ENCODE results near the gene SNX10. TPM values are rescaled to one million over a fixed set of nuclear protein-coding genes. Genes with fewer than 3 reads are reported as not detected.
"Not testable (repeated sequence)": the region's sequence is repeated elsewhere in the genome, so short reads cannot be mapped to it uniquely, and the experiment has no call there.

Gene SNX10
- total RNA-seq, 1 experiment from 2014 or later: 9.4 TPM

DNA sequence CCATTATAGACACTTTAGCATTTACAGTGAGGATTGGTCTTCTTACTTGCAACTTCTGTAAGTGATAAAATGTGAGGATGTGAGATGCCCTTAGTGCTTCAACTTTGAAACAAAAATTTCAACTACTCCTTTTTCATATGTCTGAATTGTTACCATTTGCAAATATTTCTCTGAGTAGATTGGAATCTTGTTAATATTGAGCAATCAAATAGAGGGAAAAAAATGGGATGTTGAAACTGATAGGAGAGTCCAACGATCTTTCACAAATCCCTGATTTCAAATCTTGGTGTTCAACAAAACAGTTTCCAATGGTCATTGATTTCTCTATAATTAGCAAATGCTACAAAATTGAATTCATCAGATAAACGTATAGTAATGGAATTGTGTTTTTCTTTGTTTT is 5.5 kb upstream of the SNX10 start:
- no CpG with 5 or more reads among the region's 2 CpGs for WGBS (ENCODE audit: extremely low coverage, insufficient read length, low lambda C conversion rate)
- H3K4me2 ChIP-seq (ENCODE audit: insufficient read depth, insufficient read length, low read length): no peak overlapping the region
- no peaks in the 10 kb centered on the region for H4K20me1 ChIP-seq (ENCODE audit: control insufficient read depth, insufficient read depth, insufficient read length)
- no peaks in the 10 kb centered on the region for H3K79me1 ChIP-seq (ENCODE audit: insufficient read depth, low read depth, low read length, poor library complexity, severe bottlenecking)
- no peak overlapping the region for H2AFZ ChIP-seq (ENCODE audit: low read length)
- no peak overlapping the region for H3K56ac ChIP-seq (ENCODE audit: insufficient read length, low read depth, low read length)
- H3K9me3 ChIP-seq (ENCODE audit: control insufficient read depth, low read depth, low read length): no peaks in the 10 kb centered on the region
- no peaks in the 10 kb centered on the region for H3K23me2 ChIP-seq (ENCODE audit: insufficient read length, low read depth, low read length, poor library complexity, severe bottlenecking)
- no peak overlapping the region for H2BK120ac ChIP-seq (ENCODE audit: low read depth, low read length, poor library complexity, severe bottlenecking)
- H2BK20ac ChIP-seq (ENCODE audit: low read depth, low read length, poor library complexity, severe bottlenecking): no peak overlapping the region
- Mint-ChIP-seq H3K4me1 (no peaks in the 10 kb centered on the region), H3K4me3 (no peak overlapping the region), H3K36me3 (ENCODE audit: insufficient read depth in 1 of 3, low read depth in 3 of 3) (no peaks in the 10 kb centered on the region), H3K9me3 (no peaks in the 10 kb centered on the region; a peak in 1 of 5 replicates), H3K27ac (no peak overlapping the region), H3K27me3 (ENCODE audit: low read depth) (no peaks in the 10 kb centered on the region; the same call in 1 of the 2 replicates)
- H3K27me3 ChIP-seq (ENCODE audit: insufficient read depth, low read length): no peaks in the 10 kb centered on the region
- H2AK5ac ChIP-seq (ENCODE audit: insufficient read length, low read length): no peak overlapping the region
- no peak overlapping the region for H3T11ph ChIP-seq (ENCODE audit: low read length)
- H3K79me2 ChIP-seq (ENCODE audit: insufficient read depth, low read length): no peaks in the 10 kb centered on the region
- no peak overlapping the region for H3K14ac ChIP-seq (ENCODE audit: insufficient read depth, low read length)
- no peak for TF ChIP-seq CTCF (conservative IDR thresholded peaks at IDR 0.05)
- H4K8ac ChIP-seq (replicated peaks; ENCODE audit: insufficient read length, low read depth, low read length): no peak overlapping the region
- no peak overlapping the region for H3K4ac ChIP-seq (ENCODE audit: low read depth, low read length)
- no peak overlapping the region for H4K91ac ChIP-seq (ENCODE audit: insufficient read length, low read depth, low read length)
- no peak overlapping the region for H2BK5ac ChIP-seq (ENCODE audit: insufficient read length, low read length)
- H4K5ac ChIP-seq (ENCODE audit: insufficient read length, low read depth, low read length): no peak overlapping the region
- H3K4me1 ChIP-seq (ENCODE audit: insufficient read depth, low read length): no peaks in the 10 kb centered on the region
- no peak overlapping the region for H3K9ac ChIP-seq (ENCODE audit: extremely low read depth, insufficient read length, low read length)
- no peak overlapping the region for H2BK12ac ChIP-seq (ENCODE audit: insufficient read length, low read depth, low read length)
- no peak for DNase-seq
- no peak overlapping the region for H3K27ac ChIP-seq (ENCODE audit: insufficient read length, low read depth, low read length)
- no peak overlapping the region for H3K18ac ChIP-seq (ENCODE audit: insufficient read length, low read depth, low read length)
- H3K23ac ChIP-seq (ENCODE audit: insufficient read length, low read depth, low read length): no peak overlapping the region
- H2BK15ac ChIP-seq (ENCODE audit: low read depth, low read length): no peak overlapping the region

DNA sequence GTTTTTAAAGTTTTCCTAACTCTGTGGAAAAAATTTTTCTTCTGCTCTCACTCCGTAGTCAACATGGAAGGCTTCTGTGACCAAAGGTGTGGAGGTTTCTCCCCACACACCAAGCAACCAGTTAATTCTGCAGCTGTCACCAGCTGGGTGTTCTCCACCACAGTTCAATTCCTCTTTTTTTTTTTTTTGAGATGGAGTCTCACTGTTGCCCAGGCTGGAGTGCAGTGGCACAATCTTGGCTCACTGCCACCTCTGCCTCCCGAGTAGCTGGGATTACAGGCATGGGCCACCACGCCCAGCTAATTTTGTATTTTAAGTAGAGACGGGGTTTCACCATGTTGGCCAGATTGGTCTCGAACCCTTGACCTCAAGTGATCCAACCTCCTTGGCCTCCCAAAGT is 3.5 kb upstream of the SNX10 start:
- not testable (repeated sequence) for H3K23me2 ChIP-seq (ENCODE audit: insufficient read length, low read depth, low read length, poor library complexity, severe bottlenecking); H3K4me3 Mint-ChIP-seq; H3K36me3 Mint-ChIP-seq (ENCODE audit: insufficient read depth in 1 of 3, low read depth in 3 of 3); H3K27me3 ChIP-seq (ENCODE audit: insufficient read depth, low read length); H3K27ac ChIP-seq (ENCODE audit: insufficient read length, low read depth, low read length); H3T11ph ChIP-seq (ENCODE audit: low read length); H3K9ac ChIP-seq (ENCODE audit: extremely low read depth, insufficient read length, low read length); H2BK120ac ChIP-seq (ENCODE audit: low read depth, low read length, poor library complexity, severe bottlenecking); H3K79me2 ChIP-seq (ENCODE audit: insufficient read depth, low read length); H3K9me3 ChIP-seq (ENCODE audit: control insufficient read depth, low read depth, low read length); H3K18ac ChIP-seq (ENCODE audit: insufficient read length, low read depth, low read length); H2AK5ac ChIP-seq (ENCODE audit: insufficient read length, low read length); H2BK15ac ChIP-seq (ENCODE audit: low read depth, low read length); H2BK20ac ChIP-seq (ENCODE audit: low read depth, low read length, poor library complexity, severe bottlenecking); H3K27ac Mint-ChIP-seq; H2BK5ac ChIP-seq (ENCODE audit: insufficient read length, low read length); H3K9me3 Mint-ChIP-seq; DNase-seq; H3K27me3 Mint-ChIP-seq (ENCODE audit: low read depth); H3K14ac ChIP-seq (ENCODE audit: insufficient read depth, low read length); H2BK12ac ChIP-seq (ENCODE audit: insufficient read length, low read depth, low read length); H3K23ac ChIP-seq (ENCODE audit: insufficient read length, low read depth, low read length); H4K8ac ChIP-seq (replicated peaks; ENCODE audit: insufficient read length, low read depth, low read length); H4K5ac ChIP-seq (ENCODE audit: insufficient read length, low read depth, low read length); H3K56ac ChIP-seq (ENCODE audit: insufficient read length, low read depth, low read length); H4K20me1 ChIP-seq (ENCODE audit: control insufficient read depth, insufficient read depth, insufficient read length); H3K4me1 ChIP-seq (ENCODE audit: insufficient read depth, low read length); H3K79me1 ChIP-seq (ENCODE audit: insufficient read depth, low read depth, low read length, poor library complexity, severe bottlenecking); H3K4me2 ChIP-seq (ENCODE audit: insufficient read depth, insufficient read length, low read length); H3K4ac ChIP-seq (ENCODE audit: low read depth, low read length); H2AFZ ChIP-seq (ENCODE audit: low read length); H4K91ac ChIP-seq (ENCODE audit: insufficient read length, low read depth, low read length)
- H3K4me1 Mint-ChIP-seq: peaks cover 9 to 13% of the 10 kb centered on the region in 2 experiments
- WGBS (ENCODE audit: extremely low coverage, insufficient read length, low lambda C conversion rate): no CpG with 5 or more reads among the region's 5 CpGs

Data from H9 (cell line).